ENCODE data around the gene XPR1. TPM values are rescaled to one million over a fixed set of nuclear protein-coding genes. Genes with fewer than 3 reads are reported as not detected.

XPR1 gene
- total RNA-seq, 4 donors from 2014 or later: 13.4 to 22.1 (median 14.9) TPM

DNA sequence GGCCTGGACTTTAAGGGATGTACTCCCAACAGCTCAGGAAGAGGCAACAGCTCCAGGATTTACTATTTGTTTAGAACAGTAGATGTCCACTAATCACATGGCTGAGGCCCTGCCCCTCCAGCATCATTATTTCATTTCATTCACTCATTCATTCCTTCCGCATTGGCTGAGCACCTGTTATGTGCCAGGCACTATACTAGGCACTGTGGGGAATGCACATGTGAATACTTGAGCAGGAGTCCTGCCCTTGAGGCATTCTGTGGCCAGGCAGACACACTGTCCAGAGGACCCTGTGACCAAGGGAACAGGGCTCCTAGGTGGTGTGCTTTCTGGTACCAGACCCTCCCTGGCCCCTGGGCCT, 305.2 kb downstream of the XPR1 start:
- Histone ChIP-seq H3K36me3 (peaks cover 41% of the 10 kb centered on the region), H3K4me3 (no peak overlapping the region), H3K27ac (no peak overlapping the region), H3K9me3 (no peaks in the 10 kb centered on the region), H3K4me1 (no peaks in the 10 kb centered on the region), H3K27me3 (no peaks in the 10 kb centered on the region)
- TF ChIP-seq POLR2AphosphoS5 (IDR thresholded peaks at IDR 0.05) (no peak), EP300 (IDR thresholded peaks at IDR 0.05) (no peak), POLR2A (IDR thresholded peaks at IDR 0.05) (no peak)
- TF ChIP-seq, protein P1, sequence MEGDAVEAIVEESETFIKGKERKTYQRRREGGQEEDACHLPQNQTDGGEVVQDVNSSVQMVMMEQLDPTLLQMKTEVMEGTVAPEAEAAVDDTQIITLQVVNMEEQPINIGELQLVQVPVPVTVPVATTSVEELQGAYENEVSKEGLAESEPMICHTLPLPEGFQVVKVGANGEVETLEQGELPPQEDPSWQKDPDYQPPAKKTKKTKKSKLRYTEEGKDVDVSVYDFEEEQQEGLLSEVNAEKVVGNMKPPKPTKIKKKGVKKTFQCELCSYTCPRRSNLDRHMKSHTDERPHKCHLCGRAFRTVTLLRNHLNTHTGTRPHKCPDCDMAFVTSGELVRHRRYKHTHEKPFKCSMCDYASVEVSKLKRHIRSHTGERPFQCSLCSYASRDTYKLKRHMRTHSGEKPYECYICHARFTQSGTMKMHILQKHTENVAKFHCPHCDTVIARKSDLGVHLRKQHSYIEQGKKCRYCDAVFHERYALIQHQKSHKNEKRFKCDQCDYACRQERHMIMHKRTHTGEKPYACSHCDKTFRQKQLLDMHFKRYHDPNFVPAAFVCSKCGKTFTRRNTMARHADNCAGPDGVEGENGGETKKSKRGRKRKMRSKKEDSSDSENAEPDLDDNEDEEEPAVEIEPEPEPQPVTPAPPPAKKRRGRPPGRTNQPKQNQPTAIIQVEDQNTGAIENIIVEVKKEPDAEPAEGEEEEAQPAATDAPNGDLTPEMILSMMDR (IDR thresholded peaks at IDR 0.05): no peak
- 100% methylated on average over 1 of the region's 1 CpG for WGBS
- DNase-seq (ENCODE audit: low spot score in 2 of 2): no peak

DNA sequence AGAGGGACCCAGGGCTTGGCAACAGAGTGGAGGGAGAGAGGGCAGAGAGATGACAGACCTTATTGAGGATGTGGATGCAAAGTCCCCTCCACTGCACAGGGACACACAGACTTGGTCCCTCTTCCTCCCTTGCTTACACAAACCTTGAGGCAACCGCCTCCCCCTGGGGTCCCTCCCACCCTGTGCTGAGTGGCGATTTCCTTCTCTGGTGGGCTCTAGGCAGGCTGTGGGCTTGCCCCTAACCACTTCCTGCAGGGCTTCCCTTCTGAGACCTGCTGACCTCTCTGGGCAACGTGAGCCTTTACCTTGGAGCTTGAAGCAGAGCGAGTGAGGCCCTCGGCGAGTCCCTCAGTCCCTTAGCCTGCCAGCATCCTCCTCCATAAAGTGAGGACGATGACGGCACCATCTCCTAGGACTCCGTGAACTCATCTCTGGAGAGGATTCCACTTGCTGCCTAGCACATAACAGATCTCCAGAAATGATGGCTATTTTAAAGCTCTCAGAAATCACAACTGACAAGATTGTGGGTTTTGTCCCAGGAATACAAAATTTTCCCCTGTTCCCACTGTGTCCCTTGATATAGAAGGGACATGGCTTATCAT, 305.9 kb downstream of the XPR1 start:
- Histone ChIP-seq H3K9me3 (no peaks in the 10 kb centered on the region), H3K27ac (no peak overlapping the region), H3K4me1 (no peaks in the 10 kb centered on the region), H3K36me3 (peaks cover 46% of the 10 kb centered on the region), H3K27me3 (no peaks in the 10 kb centered on the region), H3K4me3 (no peak overlapping the region)
- DNase-seq (ENCODE audit: low spot score in 2 of 2): no peak
- WGBS: 90% methylated on average over 9 of the region's 9 CpGs
- TF ChIP-seq POLR2A (IDR thresholded peaks at IDR 0.05): no peak
- no peak for TF ChIP-seq EP300 (IDR thresholded peaks at IDR 0.05)
- no peak for TF ChIP-seq POLR2AphosphoS5 (IDR thresholded peaks at IDR 0.05)
- TF ChIP-seq, protein P1 (IDR thresholded peaks at IDR 0.05): no peak

DNA sequence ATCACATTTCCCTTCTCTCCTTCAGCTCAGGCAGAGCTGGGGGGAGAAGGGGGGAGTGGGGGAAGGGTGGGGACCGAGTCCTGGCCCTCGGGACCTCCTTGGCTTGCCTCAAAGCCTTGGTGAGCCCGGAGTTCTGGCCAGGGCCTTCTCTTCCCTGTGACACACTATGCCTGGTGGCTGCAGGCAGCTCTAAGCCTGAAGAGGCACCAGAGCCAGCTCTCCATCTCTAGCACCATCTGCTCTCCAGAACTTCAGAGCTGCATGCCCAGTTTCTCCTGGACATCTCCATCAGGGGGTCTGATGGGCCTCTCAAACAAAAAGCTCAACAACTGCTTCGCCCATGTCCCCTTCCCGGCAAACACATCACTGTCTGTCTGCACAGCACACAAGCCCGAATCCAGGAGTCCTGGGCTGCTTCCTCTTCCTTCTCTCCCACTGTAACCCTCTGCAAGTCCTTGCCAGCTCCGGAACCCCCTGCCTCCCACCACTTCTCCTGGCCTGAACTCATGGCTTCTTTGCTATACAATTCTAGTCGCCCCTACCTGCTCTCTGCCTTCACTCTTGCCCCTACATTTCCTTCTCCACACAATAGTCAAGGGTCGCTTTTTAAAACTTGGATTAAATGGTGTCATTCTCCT, 307.4 kb downstream of the XPR1 start:
- Histone ChIP-seq H3K36me3 (peaks cover 48% of the 10 kb centered on the region), H3K27me3 (no peaks in the 10 kb centered on the region), H3K9me3 (no peaks in the 10 kb centered on the region), H3K4me3 (no peak overlapping the region), H3K27ac (no peak overlapping the region), H3K4me1 (no peaks in the 10 kb centered on the region)
- TF ChIP-seq POLR2A (IDR thresholded peaks at IDR 0.05): no peak
- TF ChIP-seq, protein P1 (IDR thresholded peaks at IDR 0.05): no peak
- TF ChIP-seq EP300 (IDR thresholded peaks at IDR 0.05): no peak
- TF ChIP-seq POLR2AphosphoS5 (IDR thresholded peaks at IDR 0.05): no peak
- DNase-seq (ENCODE audit: low spot score in 2 of 2): no peak
- 64% methylated on average over 9 of the region's 9 CpGs for WGBS

DNA sequence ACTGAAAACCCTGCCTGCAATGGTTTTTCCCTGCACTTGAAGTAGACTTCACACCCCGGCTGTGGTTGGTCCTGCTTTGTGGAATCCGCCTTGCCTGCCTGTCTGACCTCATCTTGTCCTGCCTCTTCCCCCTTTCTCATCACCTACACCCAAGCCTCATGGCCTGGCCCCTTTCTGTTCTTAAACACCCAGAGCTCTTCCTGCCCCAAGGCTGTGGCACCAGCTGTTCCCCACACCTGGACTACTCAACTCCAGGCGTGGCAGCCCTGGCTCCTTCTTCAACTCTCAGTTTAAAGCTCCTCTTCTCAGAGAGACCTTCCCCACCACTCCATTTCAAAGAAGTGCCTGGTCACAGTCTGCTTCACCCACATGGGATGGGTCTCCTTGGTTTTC, 307.9 kb downstream of the XPR1 start:
- DNase-seq (ENCODE audit: low spot score in 2 of 2): no peak
- no peaks in the 10 kb centered on the region for H3K4me1 ChIP-seq
- TF ChIP-seq EP300 (IDR thresholded peaks at IDR 0.05) (no peak), POLR2AphosphoS5 (IDR thresholded peaks at IDR 0.05) (no peak), POLR2A (IDR thresholded peaks at IDR 0.05) (no peak)
- TF ChIP-seq, protein P1 (IDR thresholded peaks at IDR 0.05): no peak
- H3K27me3 ChIP-seq: no peaks in the 10 kb centered on the region
- no peak overlapping the region for H3K4me3 ChIP-seq
- H3K9me3 ChIP-seq: no peaks in the 10 kb centered on the region
- H3K27ac ChIP-seq: no peak overlapping the region
- WGBS: 60% methylated on average over 3 of the region's 3 CpGs
- peaks cover 53% of the 10 kb centered on the region for H3K36me3 ChIP-seq

Other genes with a start within 250 kb of the XPR1 start
- gene ACBD6, start 129.4 kb upstream of the XPR1 start, total RNA-seq: 10 to 100 TPM; 26.5 to 38.5 (median 33.3) TPM
- gene OVAAL, start 73.1 kb upstream of the XPR1 start, total RNA-seq: not detected